ENCODE data around the gene GLIS1.

DNA sequence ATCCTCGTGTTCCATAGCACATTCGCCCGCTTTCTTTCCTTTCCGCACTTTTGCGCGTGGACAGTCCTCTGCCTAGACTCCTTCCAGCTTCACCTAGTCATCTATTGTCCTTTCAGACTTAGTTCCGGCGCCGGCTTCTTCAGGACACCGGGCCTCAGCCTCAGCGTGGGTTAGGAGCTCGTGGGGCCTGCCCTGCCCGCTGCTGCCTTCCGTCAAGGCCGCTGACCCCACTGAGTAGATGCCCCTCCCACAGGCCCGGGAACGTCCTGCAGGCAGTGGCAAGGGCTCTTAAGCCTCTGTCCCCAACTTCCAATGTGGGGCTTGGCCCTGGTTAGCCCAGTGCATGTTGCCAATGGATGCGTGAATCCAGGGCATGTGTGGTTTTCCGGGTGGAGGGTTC is 268.4 kb downstream of the GLIS1 start:
- TF ChIP-seq, protein P1, sequence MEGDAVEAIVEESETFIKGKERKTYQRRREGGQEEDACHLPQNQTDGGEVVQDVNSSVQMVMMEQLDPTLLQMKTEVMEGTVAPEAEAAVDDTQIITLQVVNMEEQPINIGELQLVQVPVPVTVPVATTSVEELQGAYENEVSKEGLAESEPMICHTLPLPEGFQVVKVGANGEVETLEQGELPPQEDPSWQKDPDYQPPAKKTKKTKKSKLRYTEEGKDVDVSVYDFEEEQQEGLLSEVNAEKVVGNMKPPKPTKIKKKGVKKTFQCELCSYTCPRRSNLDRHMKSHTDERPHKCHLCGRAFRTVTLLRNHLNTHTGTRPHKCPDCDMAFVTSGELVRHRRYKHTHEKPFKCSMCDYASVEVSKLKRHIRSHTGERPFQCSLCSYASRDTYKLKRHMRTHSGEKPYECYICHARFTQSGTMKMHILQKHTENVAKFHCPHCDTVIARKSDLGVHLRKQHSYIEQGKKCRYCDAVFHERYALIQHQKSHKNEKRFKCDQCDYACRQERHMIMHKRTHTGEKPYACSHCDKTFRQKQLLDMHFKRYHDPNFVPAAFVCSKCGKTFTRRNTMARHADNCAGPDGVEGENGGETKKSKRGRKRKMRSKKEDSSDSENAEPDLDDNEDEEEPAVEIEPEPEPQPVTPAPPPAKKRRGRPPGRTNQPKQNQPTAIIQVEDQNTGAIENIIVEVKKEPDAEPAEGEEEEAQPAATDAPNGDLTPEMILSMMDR (IDR thresholded peaks at IDR 0.05; ENCODE audit: low read depth, low read length, poor library complexity, severe bottlenecking) = no peak
- no peak for TF ChIP-seq EZH2phosphoT487 (IDR thresholded peaks at IDR 0.05; ENCODE audit: borderline replicate concordance, low read length)

All from DOHH2 (cell line).